Panc1 (cell line): ENCODE results near the gene BEND3. TPM values are rescaled to one million over a fixed set of nuclear protein-coding genes. Genes with fewer than 3 reads are reported as not detected.

Experiments used
- ATAC-seq: fragments of 200-7000 bp; cut with Tn5 transposase; 2 replicates; pipeline ENCODE4 v1.9.1; 2020; ENCODE audit warnings: mild to moderate bottlenecking, moderate library complexity
- BruUV-seq: library from RNA; stranded (reverse); fragments of 400-500 nt; replicated peaks from 2 replicates; lab custom pipeline; 2021; lab: Mats Ljungman, UMichigan
- CTCF ChIA-PET: fragments of 300-600 bp; sonication (Branson Sonifier 250); formaldehyde crosslinking; loops from one replicate; lab custom pipeline; 2022; ENCODE audit warnings: antibody characterized with exemption; lab: Charles Lee
- POLR2A ChIA-PET: fragments of 300-600 bp; sonication (Branson Sonifier 250); formaldehyde crosslinking; loops from one replicate; lab custom pipeline; 2022; ENCODE audit warnings: antibody characterized with exemption; lab: Charles Lee
- DNase-seq: peaks from one replicate; pipeline ENCODE4 v3.0.0-alpha.2; 2010; ENCODE audit warnings: low read depth, low spot score
- H3K27ac ChIP-seq: 2 replicates; pipeline ENCODE4 v1.5.1; 2011; ENCODE audit warnings: mild to moderate bottlenecking, low read length, inconsistent platforms
- H3K27me3 ChIP-seq: fragments of 200-500 bp; sonication (Bioruptor generic); 2 replicates; pipeline ENCODE4 v1.6.0; 2014; ENCODE audit warnings: low read length, inconsistent platforms; ENCODE audit not compliant: control insufficient read depth, insufficient read depth
- H3K36me3 ChIP-seq: fragments of 200-500 bp; sonication (Bioruptor generic); 2 replicates; pipeline ENCODE4 v1.5.1; 2014; ENCODE audit warnings: inconsistent platforms, mild to moderate bottlenecking, low read length, moderate library complexity; ENCODE audit not compliant: control insufficient read depth, insufficient read depth
- H3K4me1 ChIP-seq: 2 replicates; pipeline ENCODE4 v1.5.1; 2011; ENCODE audit warnings: inconsistent platforms, mild to moderate bottlenecking, low read length, moderate library complexity; ENCODE audit not compliant: control insufficient read depth, insufficient read depth
- H3K4me3 ChIP-seq, 2 experiments: 2 replicates each; pipeline ENCODE4 v1.5.1; 2011 to 2012; ENCODE audit warnings: low read depth in 2 of 2, low read length in 2 of 2, mild to moderate bottlenecking in 2 of 2, inconsistent platforms in 1 of 2, moderate library complexity in 1 of 2
- H3K9me3 ChIP-seq: fragments of 200-500 bp; sonication (Bioruptor generic); 2 replicates; pipeline ENCODE4 v1.5.1; 2014; ENCODE audit warnings: low read depth, mild to moderate bottlenecking, inconsistent platforms, low read length, moderate library complexity; ENCODE audit not compliant: control insufficient read depth, insufficient read depth
- POLR2AphosphoS5 ChIP-seq: IDR thresholded peaks from 2 replicates; pipeline ENCODE4 v1.6.1; 2012; ENCODE audit warnings: mild to moderate bottlenecking, low read depth, low read length, moderate library complexity
- REST ChIP-seq, 2 experiments: IDR thresholded peaks; 2 replicates each; pipeline ENCODE4 v1.6.1; 2011 to 2012; ENCODE audit warnings: low read depth in 2 of 2, control low read depth in 1 of 2, low read length in 1 of 2, mild to moderate bottlenecking in 1 of 2, moderate library complexity in 1 of 2; ENCODE audit not compliant: insufficient read depth in 1 of 2
- SIN3A ChIP-seq: IDR thresholded peaks from 2 replicates; pipeline ENCODE4 v1.6.1; 2012; ENCODE audit warnings: low read depth, mild to moderate bottlenecking, low read length, moderate library complexity, borderline replicate concordance; ENCODE audit not compliant: insufficient read depth
- TCF7L2 ChIP-seq: IDR thresholded peaks from 2 replicates; pipeline ENCODE4 v1.6.1; 2011; ENCODE audit warnings: mild to moderate bottlenecking, low read depth, low read length, inconsistent platforms
- in situ Hi-C: cut with HindIII; loops from 2 replicates; pipeline ENCODE4 v1.10.0; 2016; ENCODE audit warnings: low sequenced_read_pairs, low pct_unique_long_range_greater_than_20kb
- intact Hi-C: fragments of 100-400 bp; cut with micrococcal nuclease; formaldehyde crosslinking; loops from one replicate; pipeline ENCODE4 v1.10.0; 2022; ENCODE audit not compliant: unreplicated experiment
- total RNA-seq: library from RNA; stranded (reverse); gene quantifications from one replicate; pipeline ENCODE4 v1.2.1, GENCODE V29; 2021; ENCODE audit not compliant: unreplicated experiment
- TF ChIP-seq, protein P1 (sequence below): fragments of 450-650 bp; IDR thresholded peaks from 2 replicates; pipeline ENCODE4 v1.5.1; 2017; ENCODE audit warnings: mild to moderate bottlenecking

Gene BEND3
- total RNA-seq, 1 experiment from 2014 or later = 9.9 TPM

DNA sequence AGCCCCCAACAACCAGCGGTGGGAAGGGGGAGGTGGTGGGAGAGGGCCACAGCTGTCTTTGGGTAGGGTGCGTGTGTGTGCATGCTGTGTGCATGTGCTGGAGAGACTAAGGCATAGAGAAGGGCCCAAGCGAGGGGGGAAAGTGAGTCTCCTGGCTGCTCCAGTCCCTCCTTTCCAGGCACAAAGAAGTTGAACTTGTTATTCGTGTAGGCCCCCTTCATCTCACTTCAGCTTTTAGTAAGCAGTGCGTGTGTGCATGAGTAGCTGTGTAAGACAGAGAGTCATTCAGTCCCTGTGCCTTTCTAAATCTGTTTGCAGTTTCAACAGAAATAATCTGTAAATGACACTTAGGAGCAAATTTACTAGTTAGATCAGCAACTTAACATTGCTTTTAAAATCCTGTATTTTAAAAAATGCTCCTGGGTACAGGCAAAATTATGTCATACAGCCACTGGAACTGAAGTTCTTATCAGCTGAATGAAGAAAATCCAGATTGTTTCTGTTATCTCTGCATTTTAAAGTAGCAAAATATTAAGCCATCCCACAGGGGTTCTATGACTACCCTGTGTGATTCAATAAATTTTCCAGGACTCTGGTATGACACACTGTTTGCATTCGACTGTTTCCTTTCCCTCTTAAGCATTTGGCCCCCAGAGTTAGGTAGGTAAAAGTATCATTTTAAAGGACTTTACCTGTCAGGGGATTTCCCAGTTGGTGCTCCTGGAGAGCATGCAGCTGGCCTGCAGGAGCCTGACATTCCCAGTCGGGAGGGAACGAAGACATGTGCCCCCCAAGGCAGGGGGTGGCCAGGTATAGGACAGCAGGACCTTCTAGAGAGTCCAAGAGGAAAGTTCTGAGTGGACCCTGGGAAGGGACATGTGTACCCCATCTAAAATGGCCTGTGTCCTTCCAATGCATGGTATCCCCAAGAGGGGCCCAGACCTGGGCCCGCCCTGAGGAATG, 48.3 kb downstream of the BEND3 start:
- TF ChIP-seq SIN3A = no peak
- H3K27ac ChIP-seq = no peak overlapping the region
- DNase-seq (no peak), ATAC-seq (no peak)
- no peaks in the 10 kb centered on the region for H3K4me1 ChIP-seq
- no TSS peak for BruUV-seq
- intact Hi-C loops = no loop called here
- ChIA-PET CTCF (interaction anchor here (0.7 kb wide), 1 partner anchor 785 kb away, joined by 3 read pairs; no protein-coding TSS in a partner anchor), POLR2A (no interaction called here)
- in situ Hi-C loops = no loop called here
- no peaks in the 10 kb centered on the region for H3K36me3 ChIP-seq
- no peaks in the 10 kb centered on the region for H3K27me3 ChIP-seq
- H3K4me3 ChIP-seq = no peak overlapping the region
- no peaks in the 10 kb centered on the region for H3K9me3 ChIP-seq

DNA sequence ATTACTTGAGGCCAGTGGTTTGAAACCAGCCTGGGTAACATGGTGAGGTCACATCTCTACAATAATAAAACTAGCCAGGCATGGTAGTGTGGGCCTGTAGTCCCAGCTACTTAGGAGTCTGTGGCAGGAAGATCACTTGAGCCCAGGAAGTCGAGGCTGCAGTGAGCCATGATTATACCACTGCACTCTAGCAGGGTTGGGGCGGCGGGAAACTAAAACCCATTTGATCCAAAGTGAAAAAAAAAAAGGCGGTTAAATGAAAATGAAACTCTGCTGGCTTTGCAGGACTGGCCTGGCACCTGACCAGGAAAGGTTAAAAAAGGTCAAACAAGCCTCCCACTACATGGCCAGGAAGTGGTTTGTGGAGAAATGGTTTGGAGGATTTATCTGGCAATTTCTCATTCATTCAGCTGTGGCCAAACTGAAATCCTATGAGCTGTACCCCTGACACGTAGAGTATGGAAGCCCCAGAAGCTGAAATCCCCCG, 50.7 kb downstream of the BEND3 start:
- CTCF ChIA-PET = interaction anchor here (0.7 kb wide), 1 partner anchor 610 kb away, joined by 3 read pairs; no protein-coding TSS in a partner anchor
- Histone ChIP-seq H3K27ac (no peak overlapping the region), H3K27me3 (no peaks in the 10 kb centered on the region), H3K4me3 (no peak overlapping the region), H3K9me3 (no peaks in the 10 kb centered on the region), H3K36me3 (no peaks in the 10 kb centered on the region), H3K4me1 (no peaks in the 10 kb centered on the region)
- DNase-seq (no peak), ATAC-seq (no peak)
- POLR2A ChIA-PET = interaction anchor here (0.7 kb wide), 1 partner anchor 484 kb away, joined by 7 read pairs; no protein-coding TSS in a partner anchor
- no TSS peak for BruUV-seq
- in situ Hi-C loops = no loop called here
- intact Hi-C loops = no loop called here
- TF ChIP-seq TCF7L2 (no peak), POLR2AphosphoS5 (no peak), REST (IDR thresholded peaks at IDR 0.05; ENCODE audit: insufficient read depth in 1 of 2, low read depth in 2 of 2, low read length in 1 of 2) (no peak), SIN3A (no peak)
- TF ChIP-seq, protein P1, sequence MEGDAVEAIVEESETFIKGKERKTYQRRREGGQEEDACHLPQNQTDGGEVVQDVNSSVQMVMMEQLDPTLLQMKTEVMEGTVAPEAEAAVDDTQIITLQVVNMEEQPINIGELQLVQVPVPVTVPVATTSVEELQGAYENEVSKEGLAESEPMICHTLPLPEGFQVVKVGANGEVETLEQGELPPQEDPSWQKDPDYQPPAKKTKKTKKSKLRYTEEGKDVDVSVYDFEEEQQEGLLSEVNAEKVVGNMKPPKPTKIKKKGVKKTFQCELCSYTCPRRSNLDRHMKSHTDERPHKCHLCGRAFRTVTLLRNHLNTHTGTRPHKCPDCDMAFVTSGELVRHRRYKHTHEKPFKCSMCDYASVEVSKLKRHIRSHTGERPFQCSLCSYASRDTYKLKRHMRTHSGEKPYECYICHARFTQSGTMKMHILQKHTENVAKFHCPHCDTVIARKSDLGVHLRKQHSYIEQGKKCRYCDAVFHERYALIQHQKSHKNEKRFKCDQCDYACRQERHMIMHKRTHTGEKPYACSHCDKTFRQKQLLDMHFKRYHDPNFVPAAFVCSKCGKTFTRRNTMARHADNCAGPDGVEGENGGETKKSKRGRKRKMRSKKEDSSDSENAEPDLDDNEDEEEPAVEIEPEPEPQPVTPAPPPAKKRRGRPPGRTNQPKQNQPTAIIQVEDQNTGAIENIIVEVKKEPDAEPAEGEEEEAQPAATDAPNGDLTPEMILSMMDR = no peak
